ENCODE results near the gene HIVEP1. TPM values are rescaled to one million over a fixed set of nuclear protein-coding genes. Genes with fewer than 3 reads are reported as not detected.

The HIVEP1 gene
- total RNA-seq: 10 to 100 TPM; 15.2 to 26.9 (median 17.6) TPM

DNA sequence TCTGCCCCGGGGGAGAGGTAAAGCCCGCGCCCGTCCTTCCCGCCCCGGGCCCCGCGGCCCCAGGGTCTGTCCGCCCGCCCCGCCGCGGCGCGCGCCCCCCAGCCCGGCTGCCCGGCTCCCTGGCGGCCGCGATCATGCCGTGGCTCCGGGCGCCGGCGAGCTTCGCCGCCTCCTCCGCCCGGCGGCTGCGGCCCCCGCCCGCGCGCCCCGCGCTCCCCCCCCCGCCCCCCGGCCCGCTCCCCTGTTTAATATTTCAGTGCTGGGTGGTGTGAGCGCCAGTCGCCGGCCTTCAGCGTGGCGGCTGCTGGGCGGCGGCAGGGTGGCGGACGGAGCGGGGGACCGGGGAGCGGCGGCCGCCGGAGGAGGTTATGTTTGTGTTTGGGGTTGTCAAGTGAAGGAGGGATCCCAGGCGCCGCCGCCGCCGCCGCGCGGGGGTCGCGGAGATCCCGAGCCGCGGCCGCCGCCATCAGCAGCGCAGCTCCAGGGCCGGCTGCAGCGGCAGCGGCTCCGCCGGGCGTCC lies at the start of gene HIVEP1:
Gene HIVEP1, plus strand, starts transcription at position 275 of the 520 bp plus-strand sequence. CDS start 3,317 bp downstream, outside the sequence.
- H3K27ac ChIP-seq: peak within 1 kb of the TSS; percentile 65 to 100 (median 94)
- no peak for ATAC-seq
- no peaks in the 10 kb centered on the region for H3K9me3 ChIP-seq
- no peak for TF ChIP-seq EP300 (IDR thresholded peaks at IDR 0.05)
- TF ChIP-seq POLR2A (IDR thresholded peaks at IDR 0.05): peak; percentile 24 to 37
- TF ChIP-seq, protein P1, sequence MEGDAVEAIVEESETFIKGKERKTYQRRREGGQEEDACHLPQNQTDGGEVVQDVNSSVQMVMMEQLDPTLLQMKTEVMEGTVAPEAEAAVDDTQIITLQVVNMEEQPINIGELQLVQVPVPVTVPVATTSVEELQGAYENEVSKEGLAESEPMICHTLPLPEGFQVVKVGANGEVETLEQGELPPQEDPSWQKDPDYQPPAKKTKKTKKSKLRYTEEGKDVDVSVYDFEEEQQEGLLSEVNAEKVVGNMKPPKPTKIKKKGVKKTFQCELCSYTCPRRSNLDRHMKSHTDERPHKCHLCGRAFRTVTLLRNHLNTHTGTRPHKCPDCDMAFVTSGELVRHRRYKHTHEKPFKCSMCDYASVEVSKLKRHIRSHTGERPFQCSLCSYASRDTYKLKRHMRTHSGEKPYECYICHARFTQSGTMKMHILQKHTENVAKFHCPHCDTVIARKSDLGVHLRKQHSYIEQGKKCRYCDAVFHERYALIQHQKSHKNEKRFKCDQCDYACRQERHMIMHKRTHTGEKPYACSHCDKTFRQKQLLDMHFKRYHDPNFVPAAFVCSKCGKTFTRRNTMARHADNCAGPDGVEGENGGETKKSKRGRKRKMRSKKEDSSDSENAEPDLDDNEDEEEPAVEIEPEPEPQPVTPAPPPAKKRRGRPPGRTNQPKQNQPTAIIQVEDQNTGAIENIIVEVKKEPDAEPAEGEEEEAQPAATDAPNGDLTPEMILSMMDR (IDR thresholded peaks at IDR 0.05): no peak
- H3K4me1 ChIP-seq: peaks cover 0 to 43% (median 12%) of the 10 kb centered on the region in 3 donors
- no peaks in the 10 kb centered on the region for H3K27me3 ChIP-seq
- H3K36me3 ChIP-seq: peaks cover 0 to 16% of the 10 kb centered on the region in 2 donors
- WGBS, 2 donors (ENCODE audit: low coverage in 1 of 2): no CpG with 5 or more reads among the region's 78 CpGs
- peak within 1 kb of the TSS; percentile 89 for H3K4me3 ChIP-seq

GRCh38 chr6:11963756-11964500 lies 48.2 kb upstream of the HIVEP1 start:
- WGBS, 2 donors (ENCODE audit: low coverage in 1 of 2): 81 to 96% methylated on average over 3 of the region's 3 CpGs
- ATAC-seq: no peak
- Histone ChIP-seq H3K36me3 (no peaks in the 10 kb centered on the region), H3K9me3 (no peaks in the 10 kb centered on the region), H3K27me3 (no peaks in the 10 kb centered on the region), H3K4me1 (peaks cover 2 to 8% (median 3%) of the 10 kb centered on the region in 3 donors), H3K4me3 (no peak overlapping the region), H3K27ac (no peak overlapping the region)
- TF ChIP-seq POLR2A (IDR thresholded peaks at IDR 0.05) (no peak), POLR2AphosphoS5 (IDR thresholded peaks at IDR 0.05) (no peak), EP300 (IDR thresholded peaks at IDR 0.05) (no peak)
- TF ChIP-seq, protein P1 (IDR thresholded peaks at IDR 0.05): no peak

GRCh38 chr6:11964729-11965335 lies 47.3 kb upstream of the HIVEP1 start:
- H3K27ac ChIP-seq: no peak overlapping the region
- TF ChIP-seq, protein P1 (IDR thresholded peaks at IDR 0.05): no peak
- TF ChIP-seq POLR2AphosphoS5 (IDR thresholded peaks at IDR 0.05) (no peak), EP300 (IDR thresholded peaks at IDR 0.05) (no peak), POLR2A (IDR thresholded peaks at IDR 0.05) (no peak)
- 94 to 100% methylated on average over 3 of the region's 3 CpGs for WGBS, 2 donors (ENCODE audit: low coverage in 1 of 2)
- no peaks in the 10 kb centered on the region for H3K9me3 ChIP-seq
- H3K4me1 ChIP-seq: peaks cover 2 to 17% (median 3%) of the 10 kb centered on the region in 3 donors
- no peak for ATAC-seq
- no peak overlapping the region for H3K4me3 ChIP-seq
- no peaks in the 10 kb centered on the region for H3K36me3 ChIP-seq
- H3K27me3 ChIP-seq: no peaks in the 10 kb centered on the region

DNA sequence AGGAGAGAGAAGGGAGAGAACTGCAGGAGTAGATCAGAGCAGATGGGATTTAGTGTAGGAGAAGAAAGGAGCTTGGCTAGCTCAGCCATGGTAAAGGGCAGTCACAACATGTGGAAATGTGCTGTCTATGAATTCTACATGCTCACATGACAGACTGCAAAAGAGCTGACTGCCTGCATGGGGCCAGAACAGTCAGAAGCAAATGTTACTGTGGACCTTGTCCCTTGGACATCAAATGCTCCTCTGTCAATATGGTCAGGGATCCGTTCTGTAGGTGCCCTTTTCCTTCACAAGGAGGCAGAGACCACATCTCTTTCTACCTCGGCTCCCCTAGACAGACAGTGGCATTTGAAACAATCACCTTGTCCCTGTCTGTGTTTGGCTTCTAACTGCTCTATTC lies 46.6 kb upstream of the HIVEP1 start:
- WGBS, 2 donors (ENCODE audit: low coverage in 1 of 2): 73 to 89% methylated on average over 2 of the region's 2 CpGs
- no peak overlapping the region for H3K4me3 ChIP-seq
- H3K27ac ChIP-seq: no peak overlapping the region
- ATAC-seq: no peak
- H3K27me3 ChIP-seq: no peaks in the 10 kb centered on the region
- H3K9me3 ChIP-seq: no peaks in the 10 kb centered on the region
- H3K36me3 ChIP-seq: no peaks in the 10 kb centered on the region
- peaks cover 2 to 19% (median 3%) of the 10 kb centered on the region in 3 donors for H3K4me1 ChIP-seq
- no peak for TF ChIP-seq POLR2AphosphoS5 (IDR thresholded peaks at IDR 0.05)
- TF ChIP-seq, protein P1 (IDR thresholded peaks at IDR 0.05): no peak
- no peak for TF ChIP-seq EP300 (IDR thresholded peaks at IDR 0.05)
- TF ChIP-seq POLR2A (IDR thresholded peaks at IDR 0.05): no peak
